SK-N-SH treated with all-trans-retinoic acid at 6 μM for 48 hours (cell line): ENCODE results near the gene SIL1.

Experiments used
- ATAC-seq: fragments of 200-7000 bp; cut with Tn5 transposase; 3 replicates; pipeline ENCODE4 v1.9.1; 2020; ENCODE audit warnings: mild to moderate bottlenecking, moderate library complexity
- ARNTL ChIP-seq: fragments of 450-650 bp; formaldehyde crosslinking; IDR thresholded peaks from 2 replicates; pipeline ENCODE4 v1.5.0; 2020; ENCODE audit warnings: low read depth, mild to moderate bottlenecking, moderate library complexity, borderline replicate concordance
- BACH2 ChIP-seq: fragments of 250-450 bp; sonication (Bioruptor Pico); IDR thresholded peaks from 2 replicates; pipeline ENCODE4 v1.9.0; 2021; ENCODE audit warnings: mild to moderate bottlenecking, borderline replicate concordance
- CSDC2 ChIP-seq: fragments of 250-450 bp; sonication (Bioruptor Pico); IDR thresholded peaks from 2 replicates; pipeline ENCODE4 v1.5.0; 2020; ENCODE audit warnings: mild to moderate bottlenecking, moderate library complexity
- ESRRG ChIP-seq: fragments of 250-450 bp; sonication (Bioruptor Pico); IDR thresholded peaks from 2 replicates; pipeline ENCODE4 v1.6.1; 2021; ENCODE audit warnings: mild to moderate bottlenecking
- ISL1 ChIP-seq: fragments of 250-450 bp; sonication (Bioruptor Pico); IDR thresholded peaks from 2 replicates; pipeline ENCODE4 v2.1.2; 2022; ENCODE audit warnings: mild to moderate bottlenecking, moderate library complexity
- OSR1 ChIP-seq: fragments of 250-450 bp; sonication (Bioruptor Pico); IDR thresholded peaks from 2 replicates; pipeline ENCODE4 v1.8.0; 2022; ENCODE audit warnings: moderate library complexity, mild to moderate bottlenecking, inconsistent platforms
- PPARA ChIP-seq: fragments of 250-450 bp; sonication (Bioruptor Pico); IDR thresholded peaks from 2 replicates; pipeline ENCODE4 v1.5.0; 2020; ENCODE audit warnings: mild to moderate bottlenecking, borderline replicate concordance
- SNAI2 ChIP-seq: fragments of 250-450 bp; sonication (Bioruptor Pico); IDR thresholded peaks from 2 replicates; pipeline ENCODE4 v1.5.0; 2020; ENCODE audit warnings: mild to moderate bottlenecking, moderate library complexity
- TCF4 ChIP-seq: fragments of 250-450 bp; sonication (Bioruptor Pico); IDR thresholded peaks from 2 replicates; pipeline ENCODE4 v1.8.0; 2021; ENCODE audit warnings: mild to moderate bottlenecking, moderate library complexity, borderline replicate concordance
- TOX ChIP-seq: fragments of 250-450 bp; sonication (Bioruptor Pico); IDR thresholded peaks from 2 replicates; pipeline ENCODE4 v1.8.0; 2021; ENCODE audit warnings: mild to moderate bottlenecking, moderate library complexity, borderline replicate concordance
- ZC3H10 ChIP-seq: fragments of 250-450 bp; sonication (Bioruptor Pico); IDR thresholded peaks from 2 replicates; pipeline ENCODE4 v1.5.1; 2021; ENCODE audit warnings: mild to moderate bottlenecking, moderate library complexity
- ZFP3 ChIP-seq: fragments of 250-450 bp; sonication (Bioruptor Pico); IDR thresholded peaks from 2 replicates; pipeline ENCODE4 v1.5.0; 2020; ENCODE audit warnings: mild to moderate bottlenecking, moderate library complexity
- ZFP30 ChIP-seq: fragments of 450-650 bp; formaldehyde crosslinking; IDR thresholded peaks from 2 replicates; pipeline ENCODE4 v1.5.0; 2022; ENCODE audit warnings: mild to moderate bottlenecking, moderate library complexity
- ZNF565 ChIP-seq: fragments of 450-650 bp; formaldehyde crosslinking; conservative IDR thresholded peaks from 2 replicates; pipeline ENCODE4 v1.5.0; 2020; ENCODE audit warnings: low read depth, mild to moderate bottlenecking, moderate library complexity
- ZNF70 ChIP-seq: fragments of 450-650 bp; formaldehyde crosslinking; IDR thresholded peaks from 2 replicates; pipeline ENCODE4 v1.5.0; 2020; ENCODE audit warnings: mild to moderate bottlenecking, moderate library complexity
- ZNF8 ChIP-seq: fragments of 450-650 bp; formaldehyde crosslinking; IDR thresholded peaks from 2 replicates; pipeline ENCODE4 v1.5.0; 2020; ENCODE audit warnings: mild to moderate bottlenecking, moderate library complexity
- TF ChIP-seq, protein P1 (sequence below): fragments of 250-450 bp; sonication (Bioruptor Pico); IDR thresholded peaks from 2 replicates; pipeline ENCODE4 v1.8.0; 2021; ENCODE audit warnings: low read depth, mild to moderate bottlenecking, moderate library complexity, borderline replicate concordance
- TF ChIP-seq, protein P2 (sequence below): fragments of 250-450 bp; sonication (Bioruptor Pico); IDR thresholded peaks from 2 replicates; pipeline ENCODE4 v1.5.0; 2020; ENCODE audit warnings: mild to moderate bottlenecking, moderate library complexity
- TF ChIP-seq, protein P3 (sequence below): fragments of 250-450 bp; sonication (Bioruptor Pico); IDR thresholded peaks from 2 replicates; pipeline ENCODE4 v1.8.0; 2020; ENCODE audit warnings: mild to moderate bottlenecking, moderate library complexity, borderline replicate concordance
- TF ChIP-seq, protein P4 (sequence below): fragments of 250-450 bp; sonication (Bioruptor Pico); IDR thresholded peaks from 2 replicates; pipeline ENCODE4 v1.5.1; 2020; ENCODE audit warnings: low read depth, mild to moderate bottlenecking, moderate library complexity
- TF ChIP-seq, protein P5 (sequence below): fragments of 250-450 bp; sonication (Bioruptor Pico); IDR thresholded peaks from 2 replicates; pipeline ENCODE4 v1.5.1; 2021; ENCODE audit warnings: mild to moderate bottlenecking, moderate library complexity

The SIL1 gene

DNA sequence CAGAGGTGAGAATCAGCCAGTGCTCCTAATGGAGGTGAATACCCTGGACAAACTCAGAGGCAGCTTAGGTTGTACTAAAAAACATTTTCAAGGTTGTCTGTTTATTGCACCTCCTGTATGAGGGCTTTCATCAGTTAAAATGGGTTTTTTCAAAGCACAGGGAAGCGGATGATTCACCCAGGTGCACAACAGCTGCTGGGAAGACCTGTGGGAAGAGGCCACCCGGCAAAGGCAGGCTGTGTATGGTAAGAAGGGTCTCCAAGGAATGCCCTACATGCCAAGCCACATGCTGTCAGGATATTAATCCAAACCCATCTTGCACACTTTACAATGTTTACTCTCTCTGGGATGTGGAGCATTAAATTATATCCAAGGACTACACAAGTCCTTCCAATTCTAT, 14.7 kb downstream of the SIL1 start:
- no peak for TF ChIP-seq ZNF70 (CRISPR knock-in tag)
- no peak for TF ChIP-seq SNAI2 (CRISPR knock-in tag)
- no peak for TF ChIP-seq OSR1 (CRISPR knock-in tag)
- TF ChIP-seq, protein P1, sequence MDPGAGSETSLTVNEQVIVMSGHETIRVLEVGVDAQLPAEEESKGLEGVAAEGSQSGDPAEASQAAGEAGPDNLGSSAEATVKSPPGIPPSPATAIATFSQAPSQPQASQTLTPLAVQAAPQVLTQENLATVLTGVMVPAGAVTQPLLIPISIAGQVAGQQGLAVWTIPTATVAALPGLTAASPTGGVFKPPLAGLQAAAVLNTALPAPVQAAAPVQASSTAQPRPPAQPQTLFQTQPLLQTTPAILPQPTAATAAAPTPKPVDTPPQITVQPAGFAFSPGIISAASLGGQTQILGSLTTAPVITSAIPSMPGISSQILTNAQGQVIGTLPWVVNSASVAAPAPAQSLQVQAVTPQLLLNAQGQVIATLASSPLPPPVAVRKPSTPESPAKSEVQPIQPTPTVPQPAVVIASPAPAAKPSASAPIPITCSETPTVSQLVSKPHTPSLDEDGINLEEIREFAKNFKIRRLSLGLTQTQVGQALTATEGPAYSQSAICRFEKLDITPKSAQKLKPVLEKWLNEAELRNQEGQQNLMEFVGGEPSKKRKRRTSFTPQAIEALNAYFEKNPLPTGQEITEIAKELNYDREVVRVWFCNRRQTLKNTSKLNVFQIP (CRISPR knock-in tag) = no peak
- TF ChIP-seq ARNTL = no peak
- TF ChIP-seq, protein P2, sequence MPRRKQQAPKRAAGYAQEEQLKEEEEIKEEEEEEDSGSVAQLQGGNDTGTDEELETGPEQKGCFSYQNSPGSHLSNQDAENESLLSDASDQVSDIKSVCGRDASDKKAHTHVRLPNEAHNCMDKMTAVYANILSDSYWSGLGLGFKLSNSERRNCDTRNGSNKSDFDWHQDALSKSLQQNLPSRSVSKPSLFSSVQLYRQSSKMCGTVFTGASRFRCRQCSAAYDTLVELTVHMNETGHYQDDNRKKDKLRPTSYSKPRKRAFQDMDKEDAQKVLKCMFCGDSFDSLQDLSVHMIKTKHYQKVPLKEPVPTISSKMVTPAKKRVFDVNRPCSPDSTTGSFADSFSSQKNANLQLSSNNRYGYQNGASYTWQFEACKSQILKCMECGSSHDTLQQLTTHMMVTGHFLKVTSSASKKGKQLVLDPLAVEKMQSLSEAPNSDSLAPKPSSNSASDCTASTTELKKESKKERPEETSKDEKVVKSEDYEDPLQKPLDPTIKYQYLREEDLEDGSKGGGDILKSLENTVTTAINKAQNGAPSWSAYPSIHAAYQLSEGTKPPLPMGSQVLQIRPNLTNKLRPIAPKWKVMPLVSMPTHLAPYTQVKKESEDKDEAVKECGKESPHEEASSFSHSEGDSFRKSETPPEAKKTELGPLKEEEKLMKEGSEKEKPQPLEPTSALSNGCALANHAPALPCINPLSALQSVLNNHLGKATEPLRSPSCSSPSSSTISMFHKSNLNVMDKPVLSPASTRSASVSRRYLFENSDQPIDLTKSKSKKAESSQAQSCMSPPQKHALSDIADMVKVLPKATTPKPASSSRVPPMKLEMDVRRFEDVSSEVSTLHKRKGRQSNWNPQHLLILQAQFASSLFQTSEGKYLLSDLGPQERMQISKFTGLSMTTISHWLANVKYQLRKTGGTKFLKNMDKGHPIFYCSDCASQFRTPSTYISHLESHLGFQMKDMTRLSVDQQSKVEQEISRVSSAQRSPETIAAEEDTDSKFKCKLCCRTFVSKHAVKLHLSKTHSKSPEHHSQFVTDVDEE (CRISPR knock-in tag) = no peak
- no peak for TF ChIP-seq BACH2 (CRISPR knock-in tag)
- TF ChIP-seq, protein P3, sequence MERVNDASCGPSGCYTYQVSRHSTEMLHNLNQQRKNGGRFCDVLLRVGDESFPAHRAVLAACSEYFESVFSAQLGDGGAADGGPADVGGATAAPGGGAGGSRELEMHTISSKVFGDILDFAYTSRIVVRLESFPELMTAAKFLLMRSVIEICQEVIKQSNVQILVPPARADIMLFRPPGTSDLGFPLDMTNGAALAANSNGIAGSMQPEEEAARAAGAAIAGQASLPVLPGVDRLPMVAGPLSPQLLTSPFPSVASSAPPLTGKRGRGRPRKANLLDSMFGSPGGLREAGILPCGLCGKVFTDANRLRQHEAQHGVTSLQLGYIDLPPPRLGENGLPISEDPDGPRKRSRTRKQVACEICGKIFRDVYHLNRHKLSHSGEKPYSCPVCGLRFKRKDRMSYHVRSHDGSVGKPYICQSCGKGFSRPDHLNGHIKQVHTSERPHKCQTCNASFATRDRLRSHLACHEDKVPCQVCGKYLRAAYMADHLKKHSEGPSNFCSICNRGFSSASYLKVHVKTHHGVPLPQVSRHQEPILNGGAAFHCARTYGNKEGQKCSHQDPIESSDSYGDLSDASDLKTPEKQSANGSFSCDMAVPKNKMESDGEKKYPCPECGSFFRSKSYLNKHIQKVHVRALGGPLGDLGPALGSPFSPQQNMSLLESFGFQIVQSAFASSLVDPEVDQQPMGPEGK (CRISPR knock-in tag) = no peak
- no peak for TF ChIP-seq CSDC2
- no peak for TF ChIP-seq ISL1 (CRISPR knock-in tag)
- no peak for TF ChIP-seq ZFP30 (CRISPR knock-in tag)
- no peak for TF ChIP-seq ZFP3
- no peak for TF ChIP-seq TOX (CRISPR knock-in tag)
- TF ChIP-seq ZNF8 (CRISPR knock-in tag) = no peak
- TF ChIP-seq, protein P4, sequence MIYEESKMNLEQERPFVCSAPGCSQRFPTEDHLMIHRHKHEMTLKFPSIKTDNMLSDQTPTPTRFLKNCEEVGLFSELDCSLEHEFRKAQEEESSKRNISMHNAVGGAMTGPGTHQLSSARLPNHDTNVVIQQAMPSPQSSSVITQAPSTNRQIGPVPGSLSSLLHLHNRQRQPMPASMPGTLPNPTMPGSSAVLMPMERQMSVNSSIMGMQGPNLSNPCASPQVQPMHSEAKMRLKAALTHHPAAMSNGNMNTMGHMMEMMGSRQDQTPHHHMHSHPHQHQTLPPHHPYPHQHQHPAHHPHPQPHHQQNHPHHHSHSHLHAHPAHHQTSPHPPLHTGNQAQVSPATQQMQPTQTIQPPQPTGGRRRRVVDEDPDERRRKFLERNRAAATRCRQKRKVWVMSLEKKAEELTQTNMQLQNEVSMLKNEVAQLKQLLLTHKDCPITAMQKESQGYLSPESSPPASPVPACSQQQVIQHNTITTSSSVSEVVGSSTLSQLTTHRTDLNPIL (CRISPR knock-in tag) = no peak
- TF ChIP-seq, protein P5, sequence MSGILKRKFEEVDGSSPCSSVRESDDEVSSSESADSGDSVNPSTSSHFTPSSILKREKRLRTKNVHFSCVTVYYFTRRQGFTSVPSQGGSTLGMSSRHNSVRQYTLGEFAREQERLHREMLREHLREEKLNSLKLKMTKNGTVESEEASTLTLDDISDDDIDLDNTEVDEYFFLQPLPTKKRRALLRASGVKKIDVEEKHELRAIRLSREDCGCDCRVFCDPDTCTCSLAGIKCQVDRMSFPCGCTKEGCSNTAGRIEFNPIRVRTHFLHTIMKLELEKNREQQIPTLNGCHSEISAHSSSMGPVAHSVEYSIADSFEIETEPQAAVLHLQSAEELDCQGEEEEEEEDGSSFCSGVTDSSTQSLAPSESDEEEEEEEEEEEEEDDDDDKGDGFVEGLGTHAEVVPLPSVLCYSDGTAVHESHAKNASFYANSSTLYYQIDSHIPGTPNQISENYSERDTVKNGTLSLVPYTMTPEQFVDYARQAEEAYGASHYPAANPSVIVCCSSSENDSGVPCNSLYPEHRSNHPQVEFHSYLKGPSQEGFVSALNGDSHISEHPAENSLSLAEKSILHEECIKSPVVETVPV = no peak
- no peak for TF ChIP-seq PPARA (CRISPR knock-in tag)
- ATAC-seq = no peak

DNA sequence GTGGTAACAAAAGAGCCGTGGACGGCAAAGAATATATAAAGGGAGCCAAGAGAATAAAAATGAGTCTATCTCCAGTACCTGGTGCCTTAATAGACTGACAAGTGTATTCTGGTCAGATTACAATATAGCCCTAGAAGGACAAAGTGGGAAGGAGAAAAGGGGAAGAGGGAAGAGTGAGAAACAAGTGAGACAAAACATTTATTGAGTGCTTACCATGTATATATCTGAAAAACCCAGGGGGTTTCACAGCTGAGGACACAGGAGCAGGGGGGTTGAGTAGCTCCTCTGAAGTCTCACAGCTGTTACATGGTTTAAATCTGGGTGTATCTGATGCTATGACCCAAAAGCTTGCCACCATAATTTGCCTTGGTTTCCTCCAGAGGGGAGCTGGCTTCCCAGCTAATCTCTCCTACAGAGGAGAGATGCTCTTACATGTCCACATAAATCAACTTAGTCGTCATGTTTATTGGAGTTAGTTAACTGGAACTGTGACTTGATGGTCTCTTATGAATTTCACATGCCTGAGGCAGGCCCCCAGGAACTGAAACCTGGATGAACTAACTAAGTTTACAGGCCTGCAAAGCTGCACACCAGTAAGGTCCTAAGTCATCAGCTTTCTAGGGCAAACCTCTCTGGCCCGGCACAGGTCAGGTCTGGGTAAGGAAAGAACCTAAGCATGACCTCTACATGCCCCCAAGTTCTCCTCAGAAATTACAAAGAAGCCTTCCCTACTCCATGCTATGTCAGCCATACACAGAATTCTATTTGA, 15.5 kb downstream of the SIL1 start:
- no peak for TF ChIP-seq ZC3H10 (CRISPR knock-in tag)
- no peak for TF ChIP-seq BACH2 (CRISPR knock-in tag)
- no peak for TF ChIP-seq OSR1 (CRISPR knock-in tag)
- TF ChIP-seq CSDC2 = no peak
- TF ChIP-seq TCF4 (CRISPR knock-in tag) = no peak
- no peak for TF ChIP-seq ESRRG (CRISPR knock-in tag)
- TF ChIP-seq, protein P3 (CRISPR knock-in tag) = no peak
- TF ChIP-seq, protein P2 (CRISPR knock-in tag) = no peak
- TF ChIP-seq ZNF70 (CRISPR knock-in tag) = no peak
- TF ChIP-seq, protein P1 (CRISPR knock-in tag) = no peak
- no peak for TF ChIP-seq SNAI2 (CRISPR knock-in tag)
- TF ChIP-seq ZNF565 (CRISPR knock-in tag) = no peak
- no peak for ATAC-seq
